C1 segment of cervical spinal cord (tissue), 14 donors: ENCODE data around the gene JPH3.

Source experiments
- DNase-seq, 14 donors: peaks; one replicate each; lab custom pipeline; 2025; lab: John Stamatoyannopoulos, UW

JPH3 gene

DNA sequence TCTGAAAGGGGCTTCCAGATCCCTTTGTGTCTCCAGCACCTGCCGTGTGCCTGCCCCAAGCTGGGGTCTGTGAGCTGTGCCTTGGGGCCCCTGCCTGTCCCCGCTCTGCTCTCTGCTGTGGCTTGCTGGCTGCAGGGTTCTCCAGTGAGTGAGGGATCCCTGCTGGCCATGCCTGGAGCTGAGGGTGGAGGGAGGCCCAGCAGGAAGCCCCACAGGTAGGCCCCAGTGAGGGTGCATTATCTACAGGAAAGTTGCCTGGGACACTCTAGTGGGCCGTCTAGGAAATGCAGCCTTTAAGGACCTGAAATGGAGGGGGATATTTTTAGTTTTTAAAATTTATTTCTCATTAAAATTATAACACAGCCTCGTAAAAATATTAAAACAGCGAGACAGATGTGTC, 50.9 kb downstream of the JPH3 start:
- no peak for DNase-seq

DNA sequence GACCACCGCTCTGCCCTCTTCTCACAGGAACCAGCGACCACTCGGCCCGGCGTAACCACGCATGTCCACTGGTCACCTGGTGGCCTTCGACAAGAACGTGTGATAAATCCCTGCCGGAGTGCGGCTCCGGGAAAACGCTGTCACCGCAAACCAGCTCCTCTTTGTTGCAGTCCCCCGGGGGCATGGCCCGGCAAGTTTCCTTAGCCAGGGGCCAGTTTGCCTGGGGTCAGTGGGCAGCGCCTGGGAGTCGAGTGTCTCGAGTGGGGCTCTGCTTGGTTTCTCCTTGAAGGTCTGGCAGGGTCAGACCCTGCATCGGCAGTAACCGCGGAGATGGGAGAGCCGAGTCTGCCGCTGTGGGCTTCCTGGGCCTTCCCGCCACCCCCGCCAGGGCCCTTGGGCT, 52.5 kb downstream of the JPH3 start:
- no peak for DNase-seq

DNA sequence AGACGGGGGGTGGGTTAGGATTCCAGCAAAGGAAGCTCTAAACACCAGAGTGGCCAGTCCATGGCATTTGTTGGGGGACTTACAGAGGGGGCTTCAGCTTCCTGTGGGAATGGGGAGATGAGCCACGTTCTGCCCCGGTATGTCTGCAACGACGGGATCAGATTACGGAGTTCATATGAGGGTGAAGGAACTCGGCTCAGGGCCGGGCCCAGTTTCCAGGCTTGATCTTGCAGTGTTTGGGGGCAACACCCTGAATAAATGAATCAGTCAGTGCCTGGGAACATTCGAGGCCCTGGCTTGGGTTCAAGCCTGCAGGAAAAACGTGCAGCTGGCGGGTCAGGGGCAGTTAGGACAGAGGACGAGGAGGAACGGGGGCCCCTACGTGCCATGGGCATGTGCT, 54.0 kb downstream of the JPH3 start:
- no peak for DNase-seq

DNA sequence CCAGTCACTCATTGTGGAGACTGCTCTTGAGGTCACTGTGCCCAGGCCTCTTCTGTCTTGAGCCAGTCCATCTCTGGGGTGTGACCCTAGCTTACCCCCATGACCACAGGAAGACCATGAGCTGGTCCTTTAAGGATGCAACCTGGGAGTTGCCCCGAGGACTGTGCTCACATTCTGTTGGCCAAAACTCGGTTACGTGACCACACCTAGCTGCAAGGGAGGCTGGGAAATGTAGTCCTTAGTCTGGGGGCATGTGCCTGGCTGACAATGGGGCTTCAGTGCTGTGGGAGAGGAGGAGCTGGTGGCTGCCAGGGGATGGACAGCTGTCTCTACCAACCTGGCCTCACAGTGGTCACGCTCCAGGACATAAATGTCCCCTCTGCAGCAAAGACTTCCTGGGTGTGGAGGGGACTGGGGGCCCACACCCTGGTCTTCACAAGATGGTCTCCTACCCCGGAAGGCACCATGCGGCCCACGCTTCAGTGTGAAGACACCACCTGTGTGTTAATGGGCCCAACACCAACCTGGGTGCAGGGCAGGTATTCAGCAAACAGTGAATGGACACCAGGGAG, 55.4 kb downstream of the JPH3 start:
- DNase-seq = no peak

DNA sequence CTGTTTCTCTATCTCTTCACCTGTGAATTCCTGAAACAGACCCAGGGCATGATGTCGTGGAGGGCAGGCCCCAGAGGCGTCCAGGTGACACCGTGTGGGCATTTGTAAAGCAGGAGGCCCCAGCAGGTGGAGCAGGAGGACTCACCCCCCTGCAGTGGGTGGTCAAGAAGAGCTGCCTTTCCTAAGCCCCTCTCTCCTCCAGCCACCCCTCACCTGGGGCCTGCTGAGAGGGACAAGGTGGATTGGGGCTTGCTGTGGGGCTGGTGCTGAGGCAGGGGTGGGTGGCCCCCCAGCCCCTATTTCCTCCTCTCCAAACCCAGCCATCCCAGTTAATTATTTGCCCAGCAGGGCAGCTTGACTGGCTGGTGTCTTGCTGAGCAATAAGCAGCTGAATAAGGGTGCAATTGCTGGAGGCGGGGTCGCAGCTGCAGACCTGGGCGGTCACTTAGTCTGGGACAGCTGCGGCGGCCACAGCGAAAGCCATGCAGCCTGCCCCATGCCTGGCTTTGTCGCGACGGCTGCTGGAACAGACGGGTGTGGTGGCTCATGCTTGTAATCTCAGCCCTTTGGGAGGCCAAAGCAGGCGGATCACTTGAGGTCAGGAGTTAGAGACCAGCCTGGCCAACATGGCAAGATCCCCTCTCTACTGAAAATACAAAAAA, 56.4 kb downstream of the JPH3 start:
- DNase-seq = no peak

DNA sequence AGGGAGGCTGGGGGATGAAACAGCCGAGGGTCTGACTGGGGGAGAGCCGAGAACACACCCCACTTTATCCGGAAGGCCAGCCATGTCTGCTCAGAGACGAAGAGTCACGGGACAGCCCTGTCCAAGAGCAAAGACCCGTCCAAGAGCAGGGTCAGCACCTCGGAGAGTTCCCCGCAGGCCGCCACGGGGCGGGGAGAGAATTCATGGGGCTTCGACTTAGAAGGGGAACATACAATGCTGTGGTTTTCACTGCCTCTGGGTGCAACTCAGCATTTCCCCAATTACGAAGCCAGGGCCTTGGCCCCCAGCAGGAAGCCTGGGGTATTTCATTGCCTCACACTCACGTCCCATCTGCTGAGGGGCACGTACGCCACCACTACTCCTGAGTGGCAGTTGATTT, 59.3 kb downstream of the JPH3 start:
- peak in 1 of 14 donors; percentile 3 for DNase-seq

DNA sequence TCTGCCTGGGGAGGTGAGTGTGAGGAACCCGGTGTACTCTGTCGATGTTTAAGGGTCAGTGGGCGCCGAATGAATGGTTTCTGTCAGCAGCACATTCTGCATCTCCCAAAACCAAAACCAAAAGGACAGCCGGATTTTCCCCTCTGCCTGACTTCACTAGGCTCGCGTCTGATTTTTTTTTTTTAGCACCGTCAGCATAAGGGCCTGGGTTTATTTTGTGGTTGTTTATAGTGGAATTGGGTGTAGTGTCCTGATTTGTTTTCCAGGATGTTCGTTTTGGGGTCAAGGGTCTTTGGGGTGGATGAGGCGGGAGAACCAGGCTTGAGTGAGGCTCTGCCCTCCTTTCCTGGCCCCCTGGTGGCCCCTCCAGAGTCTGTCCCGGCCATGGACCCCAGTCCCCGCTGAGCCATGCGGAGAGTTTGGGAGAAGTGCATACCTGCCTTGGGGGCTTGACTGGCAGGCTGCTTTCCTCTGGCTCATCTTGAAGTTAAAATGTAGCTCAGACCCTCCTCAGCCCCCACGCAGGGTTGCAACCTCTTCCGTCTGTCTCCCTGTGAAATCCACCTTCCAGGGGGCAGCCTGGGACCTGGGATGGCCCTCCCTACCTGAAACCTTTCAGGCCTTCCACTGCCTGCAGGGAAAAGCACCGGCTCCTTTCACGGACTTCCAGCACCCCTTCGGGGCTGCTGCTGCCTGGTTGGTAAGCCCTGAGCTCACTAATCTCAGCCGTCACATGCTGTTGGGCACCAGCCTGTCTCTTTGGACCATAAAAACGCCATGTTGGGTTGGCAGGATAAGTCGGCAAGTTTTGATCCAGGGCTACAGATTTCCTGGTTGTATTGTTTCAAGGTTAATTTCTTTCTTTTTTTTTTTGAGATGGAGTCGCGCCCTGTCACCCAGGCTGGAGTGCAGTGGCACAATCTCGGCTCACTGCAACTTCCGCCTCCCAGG, 60.2 kb downstream of the JPH3 start:
- no peak for DNase-seq

DNA sequence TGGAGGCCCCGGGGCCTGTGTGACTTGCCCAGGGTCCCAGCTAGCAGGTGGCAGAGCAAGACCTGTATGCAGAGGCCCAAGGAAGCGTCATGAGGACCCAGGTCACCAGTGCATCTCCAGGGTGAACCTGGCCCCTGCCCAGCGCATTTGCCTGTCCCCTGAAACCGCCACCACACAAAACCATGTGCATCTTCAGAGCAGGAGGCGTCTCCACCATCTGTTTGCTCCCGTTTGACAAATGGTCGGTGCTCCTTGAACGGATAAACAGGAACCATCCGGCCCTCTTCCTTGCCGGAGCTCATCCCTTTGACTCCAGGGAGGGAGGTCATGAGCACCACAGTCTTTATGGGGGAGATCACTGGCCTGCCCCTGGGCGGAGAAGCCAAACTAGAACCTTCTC, 62.5 kb downstream of the JPH3 start:
- DNase-seq = peak in 1 of 14 donors; percentile 36

DNA sequence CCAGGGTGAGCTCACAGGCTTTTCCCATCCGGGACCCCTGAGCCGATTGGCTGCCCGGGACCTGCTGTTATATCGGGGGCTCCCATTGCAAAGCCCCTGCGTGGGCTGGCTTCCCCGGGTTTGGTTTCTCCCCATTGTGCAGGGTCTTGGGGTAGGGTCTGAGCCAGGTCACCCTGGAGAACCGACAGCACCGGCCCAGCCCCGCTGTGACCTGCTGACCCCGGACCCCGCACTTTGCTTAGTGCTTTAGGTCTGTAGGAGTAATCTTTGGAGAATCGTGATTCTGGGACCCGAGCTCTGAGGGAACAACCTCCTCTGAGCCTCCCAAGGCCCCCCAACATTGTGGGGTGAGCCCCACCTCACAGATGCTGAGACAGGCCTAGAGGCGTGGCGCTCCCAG, 62.9 kb downstream of the JPH3 start:
- no peak for DNase-seq

DNA sequence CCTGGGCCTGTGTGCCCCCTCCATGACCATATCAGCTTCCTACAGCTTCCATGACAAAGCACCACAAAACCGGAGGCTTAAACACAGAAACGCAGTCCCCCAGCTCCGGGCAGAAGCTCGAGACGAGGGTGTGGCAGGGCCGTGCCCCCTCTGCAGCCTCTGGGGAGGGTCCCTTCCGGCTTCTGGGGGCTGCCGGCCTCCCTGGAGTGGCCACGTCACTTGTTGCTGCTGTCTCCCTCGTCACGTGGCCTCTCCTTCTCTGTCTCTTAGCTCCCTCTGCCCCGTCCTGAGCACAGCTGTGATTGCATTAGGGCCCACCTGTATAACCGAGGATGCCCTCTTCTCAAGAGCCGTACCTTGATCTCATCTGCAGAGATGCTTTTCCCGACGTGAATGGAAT, 64.6 kb downstream of the JPH3 start:
- DNase-seq = no peak

DNA sequence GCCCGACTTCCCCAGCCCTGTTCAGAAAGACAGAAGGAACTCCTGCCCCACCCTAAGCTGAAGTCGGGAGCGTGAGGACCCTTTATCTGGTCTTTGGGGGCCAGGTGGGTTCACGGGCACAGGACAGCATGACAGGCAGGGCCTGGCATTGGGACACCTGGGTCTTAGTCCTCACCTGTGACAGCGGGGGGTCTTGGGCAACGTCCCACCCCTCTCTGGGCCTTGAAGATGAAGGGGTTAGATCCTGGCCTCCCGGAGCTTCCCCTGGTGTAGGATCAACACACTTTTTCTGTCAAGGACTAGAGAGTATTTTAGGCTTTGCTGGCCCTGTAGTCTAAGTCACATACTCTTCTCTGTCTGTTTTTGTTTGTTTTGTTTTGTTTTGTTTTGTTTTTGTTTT, 65.1 kb downstream of the JPH3 start:
- no peak for DNase-seq

DNA sequence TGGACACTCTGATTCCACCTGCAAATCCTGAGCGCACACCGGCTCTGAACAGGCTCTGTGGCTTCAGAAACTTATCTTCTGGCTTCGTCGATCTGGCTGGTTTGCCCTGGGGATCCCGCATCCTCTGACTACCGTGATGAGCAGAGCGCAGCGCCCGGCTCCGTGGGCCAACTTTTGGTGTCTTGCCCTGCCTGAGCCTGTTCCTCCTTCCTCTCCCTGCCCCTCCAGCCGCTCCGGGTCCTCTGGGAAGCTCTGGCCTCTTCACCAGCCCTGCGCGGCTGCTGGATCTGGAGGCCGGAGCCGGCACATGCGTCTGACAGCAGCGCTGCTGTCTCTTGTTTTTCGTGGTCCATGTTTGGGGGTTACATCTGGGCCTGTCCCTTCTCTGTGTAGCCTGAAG, 65.6 kb downstream of the JPH3 start:
- no peak for DNase-seq

DNA sequence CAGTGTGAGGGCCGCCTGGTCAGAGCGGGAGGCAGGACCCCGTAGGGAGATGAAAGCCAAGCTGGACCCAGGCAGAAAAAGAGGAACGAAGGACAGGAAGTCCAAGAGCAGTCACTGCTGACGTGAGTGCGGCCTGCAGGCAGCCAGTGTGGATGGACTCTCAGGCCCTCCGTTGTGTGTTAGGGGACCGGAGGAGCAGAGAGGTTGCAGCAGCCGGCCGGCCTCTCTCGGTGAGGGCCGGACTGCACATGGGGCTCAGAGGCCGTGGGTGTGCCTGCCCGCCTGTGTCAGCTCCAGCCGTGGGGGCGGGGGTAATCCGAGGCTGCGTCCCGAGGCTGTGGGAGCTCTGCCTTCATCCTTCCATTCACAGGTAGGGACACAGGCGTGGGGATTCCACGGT, 67.4 kb downstream of the JPH3 start:
- no peak for DNase-seq

DNA sequence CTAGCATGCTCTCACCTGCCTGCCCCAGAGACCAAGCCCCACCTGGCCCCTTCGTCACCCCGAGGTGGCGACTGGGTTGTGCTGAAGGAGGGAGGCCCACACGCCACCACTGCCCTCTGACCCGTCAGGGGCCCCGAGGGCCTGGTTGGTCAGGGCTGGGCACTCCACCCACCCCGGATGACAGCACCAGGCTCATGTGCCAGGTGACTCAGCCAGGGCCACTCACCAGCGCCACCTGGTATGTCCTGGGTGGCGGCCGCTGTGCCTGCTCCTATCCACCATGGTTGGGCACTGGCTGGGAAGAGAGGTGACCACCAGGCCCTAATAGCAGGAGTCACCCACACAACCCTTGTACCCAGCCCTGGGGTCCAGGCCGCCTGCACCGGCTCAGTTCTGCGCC, 68.9 kb downstream of the JPH3 start:
- DNase-seq = no peak

DNA sequence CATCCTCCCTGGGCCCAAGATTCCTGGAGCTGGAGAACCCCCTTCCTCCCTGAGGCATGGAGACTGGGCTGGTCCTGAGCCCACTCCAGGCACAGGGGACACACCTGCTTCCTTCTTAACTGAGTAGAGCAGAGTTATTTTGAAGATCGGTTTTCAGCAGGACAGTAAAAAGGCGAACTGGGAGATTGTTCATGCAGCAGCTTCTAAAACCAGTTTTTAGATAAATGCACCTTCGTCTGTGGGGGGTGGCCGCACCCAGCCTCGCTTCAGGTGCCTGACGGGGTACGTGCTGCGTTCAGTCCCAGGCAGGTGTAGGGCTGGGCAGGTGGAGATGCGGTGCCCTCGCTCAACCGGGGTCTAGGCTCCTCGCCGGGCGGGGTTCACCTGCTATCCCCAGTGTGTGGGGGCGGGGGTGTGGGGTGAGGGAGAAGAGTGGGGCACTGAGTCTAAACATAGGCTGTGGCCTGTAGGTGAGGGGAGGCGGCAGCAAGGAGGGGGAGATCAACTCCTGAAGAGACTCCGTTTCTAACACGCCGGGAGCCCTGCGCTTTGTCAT, 69.5 kb downstream of the JPH3 start:
- no peak for DNase-seq

DNA sequence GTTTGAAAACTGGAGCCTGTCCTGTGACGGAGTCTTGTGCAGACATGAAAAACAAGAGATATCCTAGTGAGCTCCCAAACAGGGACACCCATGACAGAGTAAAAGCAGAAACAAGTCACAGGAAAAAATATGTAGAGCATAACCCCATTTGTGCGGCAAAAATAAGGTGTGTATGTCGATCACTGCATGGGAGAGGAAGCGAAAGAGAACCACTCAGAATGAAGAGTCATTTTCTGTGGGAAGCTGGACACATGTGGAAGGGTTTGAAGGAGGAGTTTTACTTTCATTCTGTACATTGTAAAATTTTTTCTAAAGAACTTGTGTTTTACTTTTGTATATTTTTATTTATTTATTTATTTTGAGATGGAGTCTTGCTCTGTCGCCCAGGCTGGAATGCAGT, 72.1 kb downstream of the JPH3 start:
- DNase-seq = no peak

DNA sequence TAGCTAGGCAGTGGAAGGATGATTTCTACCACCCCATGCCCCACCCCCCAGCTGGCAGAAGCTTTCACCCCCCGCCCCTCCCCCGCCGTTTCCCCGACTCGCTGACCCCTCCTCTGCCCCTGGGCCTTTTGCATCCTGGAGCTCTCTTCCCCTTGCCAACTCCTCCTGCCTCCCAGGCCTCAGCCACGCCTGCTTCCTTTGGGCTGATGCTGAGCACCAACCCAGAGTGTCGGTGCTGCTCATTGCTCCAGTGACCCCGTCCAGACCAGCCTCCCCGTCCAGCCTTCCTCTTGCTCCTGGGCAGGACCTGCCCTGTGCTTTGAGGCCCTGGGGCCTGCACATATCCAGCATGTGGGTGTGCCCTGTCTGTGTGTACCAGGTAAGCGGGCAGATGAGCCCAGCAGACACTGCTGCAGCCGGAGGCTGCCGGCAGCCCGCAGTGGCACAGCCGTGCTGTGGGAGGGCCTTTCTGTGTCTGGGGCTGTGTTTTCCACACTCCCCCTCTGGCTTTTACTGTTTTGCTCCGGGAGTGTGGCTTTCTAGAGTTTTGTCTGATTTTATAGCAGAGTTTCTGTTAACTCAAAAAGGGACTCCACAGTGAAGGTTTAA, 72.9 kb downstream of the JPH3 start:
- no peak for DNase-seq

DNA sequence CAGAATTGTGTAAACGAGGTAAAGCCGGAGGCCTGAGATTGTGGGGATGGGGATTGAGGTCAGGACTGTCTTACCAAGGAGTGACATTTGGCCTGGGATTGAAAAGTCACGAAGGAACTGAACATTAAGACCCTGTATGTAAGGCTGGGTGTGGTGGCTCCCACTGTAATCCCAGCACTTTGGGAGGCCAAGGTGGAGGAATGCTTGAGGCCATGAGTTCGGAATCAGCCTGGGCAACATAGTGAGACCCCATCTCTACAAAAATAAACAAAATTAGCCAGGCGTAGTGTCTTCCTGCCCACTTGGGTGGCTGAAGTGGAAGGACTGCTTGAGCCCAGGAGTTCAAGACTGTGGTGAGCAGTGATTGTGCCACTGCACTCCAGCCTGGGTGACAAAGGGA, 75.5 kb downstream of the JPH3 start:
- DNase-seq = no peak

DNA sequence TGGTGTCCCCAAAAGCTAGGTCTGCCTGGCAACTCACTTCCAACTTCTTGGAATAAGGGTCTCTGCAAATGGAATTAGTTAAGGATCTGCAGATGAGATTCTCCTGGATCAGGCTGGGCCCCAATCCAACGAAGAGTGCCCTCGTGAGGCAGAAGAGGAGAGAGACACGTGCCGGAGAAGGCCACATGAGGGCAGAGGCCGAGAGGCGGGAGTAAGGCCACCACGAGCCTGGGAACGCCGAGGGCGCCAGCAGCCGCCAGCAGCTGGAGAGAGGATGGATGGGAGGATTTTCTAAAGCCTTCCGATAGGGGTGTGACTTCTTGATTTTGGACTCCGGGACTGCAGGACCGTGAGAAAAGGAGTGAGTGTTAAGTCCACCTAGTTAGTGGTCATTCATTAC, 76.3 kb downstream of the JPH3 start:
- no peak for DNase-seq

DNA sequence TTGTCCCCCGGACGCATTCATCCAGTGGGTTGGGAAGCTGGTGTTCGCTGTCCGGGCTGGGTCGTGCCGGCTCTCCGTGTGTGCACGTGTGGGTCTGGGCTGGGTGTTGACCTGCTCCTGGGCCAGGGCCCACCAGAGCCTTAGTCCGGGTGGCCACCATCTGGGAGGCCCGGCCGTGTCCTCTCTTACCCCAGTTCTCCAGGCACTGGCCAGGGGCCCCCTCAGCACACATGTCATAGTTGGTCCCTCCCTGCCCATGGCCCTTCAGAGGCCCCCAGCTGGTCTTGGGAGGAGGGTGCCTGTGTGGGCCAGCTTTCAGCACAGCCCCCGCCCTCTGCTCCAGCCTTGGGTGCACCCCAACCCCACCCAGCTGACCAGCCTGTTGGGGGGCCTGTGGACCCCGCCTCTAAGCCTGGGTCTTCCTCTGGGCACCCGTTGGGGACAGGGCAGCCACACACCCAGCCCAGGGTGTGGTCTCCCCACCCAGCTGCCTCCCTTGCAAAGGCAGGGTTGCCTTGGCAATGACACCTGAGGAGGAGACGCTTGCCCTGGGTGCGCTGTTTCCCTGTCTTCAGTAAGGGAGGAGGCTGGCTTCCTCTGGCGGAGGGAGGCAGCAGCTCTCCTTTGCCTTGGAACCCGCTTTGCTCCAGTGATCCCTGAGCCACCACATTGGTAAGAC, 77.4 kb downstream of the JPH3 start:
- DNase-seq = no peak

DNA sequence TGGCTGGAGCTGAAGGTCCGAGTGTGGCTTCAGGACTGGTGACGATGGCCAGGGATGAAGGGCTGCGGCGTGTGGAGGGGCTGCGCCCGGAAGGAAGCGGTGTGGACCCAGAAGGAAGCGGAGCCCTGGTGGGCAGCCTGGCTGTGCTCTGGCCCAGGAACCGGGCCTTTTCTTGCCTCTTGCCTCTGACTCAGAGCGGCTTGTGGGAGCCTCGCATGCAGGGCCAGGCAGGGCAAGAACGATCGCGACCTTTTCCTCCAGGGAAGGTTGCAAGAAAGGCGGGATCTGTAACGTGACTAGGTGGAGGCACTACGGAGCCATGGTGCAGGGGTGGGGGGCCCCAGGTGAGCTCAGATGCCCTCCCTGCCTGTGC, 78.0 kb downstream of the JPH3 start:
- DNase-seq = no peak
